Muscle layer of colon (tissue), 2 donors: ENCODE data around the gene ZNF329.
A peak's percentile ranks its signal among the peaks of the same experiment; 100 is the strongest.

ENCODE experiments used
- H3K27ac ChIP-seq: one replicate; pipeline ENCODE4 v1.7.0; 2013; ENCODE audit warnings: low read depth, mild to moderate bottlenecking, low read length, moderate library complexity
- H3K27me3 ChIP-seq, 2 donors: one replicate each; pipeline ENCODE4 v1.7.0; 2013; ENCODE audit warnings: low read length in 2 of 2, mild to moderate bottlenecking in 2 of 2; ENCODE audit not compliant: insufficient read depth in 2 of 2, control insufficient read depth in 1 of 2
- H3K36me3 ChIP-seq: one replicate; pipeline ENCODE4 v1.7.0; 2013; ENCODE audit warnings: mild to moderate bottlenecking, low read length; ENCODE audit not compliant: insufficient read depth
- H3K4me1 ChIP-seq: one replicate; pipeline ENCODE4 v1.7.0; 2013; ENCODE audit warnings: mild to moderate bottlenecking, low read length; ENCODE audit not compliant: insufficient read depth
- H3K4me3 ChIP-seq, 2 donors: one replicate each; pipeline ENCODE4 v1.7.0; 2013; ENCODE audit warnings: low read length in 2 of 2, low read depth in 1 of 2, mild to moderate bottlenecking in 1 of 2, moderate library complexity in 1 of 2
- H3K9ac ChIP-seq: one replicate; pipeline ENCODE4 v1.7.0; 2013; ENCODE audit warnings: low read length
- H3K9me3 ChIP-seq: one replicate; pipeline ENCODE4 v1.7.0; 2013; ENCODE audit warnings: mild to moderate bottlenecking, low read length
- donor health status: abdominal sarcoma.
- donor health status: Adenocarcinoma of cecum.

ZNF329 gene

GRCh38 chr19:58117841-58118575 is 32.6 kb downstream of the ZNF329 start:
- H3K9ac ChIP-seq, result no peak overlapping the region
- peaks cover 0 to 12% of the 10 kb centered on the region in 2 donors for H3K27me3 ChIP-seq
- no peaks in the 10 kb centered on the region for H3K4me1 ChIP-seq
- H3K9me3 ChIP-seq, result peaks cover 33% of the 10 kb centered on the region
- H3K36me3 ChIP-seq, result no peaks in the 10 kb centered on the region
- H3K4me3 ChIP-seq, result no peak overlapping the region
- H3K27ac ChIP-seq, result no peak overlapping the region

- H3K4me1 ChIP-seq, result no peaks in the 10 kb centered on the region
- H3K27me3 ChIP-seq, result no peaks in the 10 kb centered on the region
- peaks cover 26% of the 10 kb centered on the region for H3K9me3 ChIP-seq
- no peak overlapping the region for H3K9ac ChIP-seq
- no peak overlapping the region for H3K27ac ChIP-seq
- H3K4me3 ChIP-seq, result no peak overlapping the region
- H3K36me3 ChIP-seq, result no peaks in the 10 kb centered on the region
Observed at GRCh38 chr19:58108546-58108817, 42.1 kb downstream of the ZNF329 start.

GRCh38 chr19:58107778-58108545 is 42.6 kb downstream of the ZNF329 start:
- H3K27ac ChIP-seq, result no peak overlapping the region
- H3K4me3 ChIP-seq, result no peak overlapping the region
- no peaks in the 10 kb centered on the region for H3K4me1 ChIP-seq
- no peaks in the 10 kb centered on the region for H3K27me3 ChIP-seq
- peaks cover 22% of the 10 kb centered on the region for H3K9me3 ChIP-seq
- no peak overlapping the region for H3K9ac ChIP-seq
- H3K36me3 ChIP-seq, result no peaks in the 10 kb centered on the region

GRCh38 chr19:58098682-58098998 is 51.9 kb downstream of the ZNF329 start:
- Histone ChIP-seq H3K9me3 (no peaks in the 10 kb centered on the region), H3K4me1 (peaks cover 10% of the 10 kb centered on the region), H3K27ac (peak overlapping the region; percentile 95), H3K27me3 (no peaks in the 10 kb centered on the region), H3K4me3 (peak overlapping the region; percentile 80 to 97), H3K9ac (peak overlapping the region; percentile 95), H3K36me3 (peaks cover 8% of the 10 kb centered on the region)

GRCh38 chr19:58097781-58098681 is 52.6 kb downstream of the ZNF329 start, which contains the start of gene ZSCAN18:
Gene ZSCAN18 (minus strand): TSS chr19:58098231. CDS start chr19:58090267, 7,964 bp downstream.
- Histone ChIP-seq H3K4me3 (peak within 1 kb of the TSS; percentile 80 to 97), H3K27ac (peak within 1 kb of the TSS; percentile 95), H3K9me3 (no peaks in the 10 kb centered on the region), H3K9ac (peak within 1 kb of the TSS; percentile 95), H3K27me3 (no peaks in the 10 kb centered on the region), H3K36me3 (peaks cover 8% of the 10 kb centered on the region), H3K4me1 (peaks cover 10% of the 10 kb centered on the region)

GRCh38 chr19:58097349-58097748 is 53.2 kb downstream of the ZNF329 start:
- no peaks in the 10 kb centered on the region for H3K9me3 ChIP-seq
- H3K9ac ChIP-seq, result no peak overlapping the region
- H3K4me1 ChIP-seq, result peaks cover 10% of the 10 kb centered on the region
- H3K27ac ChIP-seq, result peak overlapping the region; percentile 52
- H3K36me3 ChIP-seq, result peaks cover 8% of the 10 kb centered on the region
- H3K27me3 ChIP-seq, result no peaks in the 10 kb centered on the region
- H3K4me3 ChIP-seq, result peak overlapping the region; percentile 80 to 97

GRCh38 chr19:58096884-58097283 is 53.7 kb downstream of the ZNF329 start:
- no peaks in the 10 kb centered on the region for H3K9me3 ChIP-seq
- H3K4me3 ChIP-seq, result peak overlapping the region; percentile 80 to 97
- no peak overlapping the region for H3K9ac ChIP-seq
- H3K27me3 ChIP-seq, result no peaks in the 10 kb centered on the region
- H3K36me3 ChIP-seq, result peaks cover 8% of the 10 kb centered on the region
- H3K4me1 ChIP-seq, result peaks cover 10% of the 10 kb centered on the region
- no peak overlapping the region for H3K27ac ChIP-seq

GRCh38 chr19:58095328-58095727 is 55.3 kb downstream of the ZNF329 start:
- H3K36me3 ChIP-seq, result peaks cover 8% of the 10 kb centered on the region
- no peak overlapping the region for H3K4me3 ChIP-seq
- H3K27ac ChIP-seq, result no peak overlapping the region
- H3K9me3 ChIP-seq, result no peaks in the 10 kb centered on the region
- peaks cover 10% of the 10 kb centered on the region for H3K4me1 ChIP-seq
- no peak overlapping the region for H3K9ac ChIP-seq
- H3K27me3 ChIP-seq, result no peaks in the 10 kb centered on the region

- Histone ChIP-seq H3K36me3 (peaks cover 14% of the 10 kb centered on the region), H3K9me3 (no peaks in the 10 kb centered on the region), H3K4me3 (peak overlapping the region in 1 of 2 donors; percentile 9), H3K9ac (no peak overlapping the region), H3K27me3 (no peaks in the 10 kb centered on the region), H3K27ac (no peak overlapping the region), H3K4me1 (peaks cover 10% of the 10 kb centered on the region)
Observed at GRCh38 chr19:58093071-58093470, 57.5 kb downstream of the ZNF329 start.

GRCh38 chr19:58091251-58091995 is 59.2 kb downstream of the ZNF329 start:
- H3K36me3 ChIP-seq, result peaks cover 30% of the 10 kb centered on the region
- no peaks in the 10 kb centered on the region for H3K27me3 ChIP-seq
- no peaks in the 10 kb centered on the region for H3K9me3 ChIP-seq
- H3K9ac ChIP-seq, result no peak overlapping the region
- no peak overlapping the region for H3K27ac ChIP-seq
- no peak overlapping the region for H3K4me3 ChIP-seq
- H3K4me1 ChIP-seq, result peaks cover under 1% of the 10 kb centered on the region

- Histone ChIP-seq H3K9ac (no peak overlapping the region), H3K36me3 (peaks cover 41% of the 10 kb centered on the region), H3K27ac (no peak overlapping the region), H3K27me3 (no peaks in the 10 kb centered on the region), H3K9me3 (peaks cover 8% of the 10 kb centered on the region), H3K4me1 (no peaks in the 10 kb centered on the region), H3K4me3 (no peak overlapping the region)
Observed at GRCh38 chr19:58089846-58090245, 60.7 kb downstream of the ZNF329 start.
